Esophagus mucosa (tissue), 1 donor: ENCODE results near the gene CAMTA2. TPM values are rescaled to one million over a fixed set of nuclear protein-coding genes. Genes with fewer than 3 reads are reported as not detected.

Experiments
- ATAC-seq: fragments of 200-7000 bp; cut with Tn5 transposase; one replicate; pipeline ENCODE4 v1.9.1; 2020
- total RNA-seq: library from RNA; stranded (reverse); gene quantifications from one replicate; pipeline ENCODE4 v1.2.4, GENCODE V29; 2023
- donor health status: DM: yes; HTN: yes; CAD: no.

The CAMTA2 gene
- total RNA-seq, 1 donor from 2014 or later: 23.8 TPM

DNA sequence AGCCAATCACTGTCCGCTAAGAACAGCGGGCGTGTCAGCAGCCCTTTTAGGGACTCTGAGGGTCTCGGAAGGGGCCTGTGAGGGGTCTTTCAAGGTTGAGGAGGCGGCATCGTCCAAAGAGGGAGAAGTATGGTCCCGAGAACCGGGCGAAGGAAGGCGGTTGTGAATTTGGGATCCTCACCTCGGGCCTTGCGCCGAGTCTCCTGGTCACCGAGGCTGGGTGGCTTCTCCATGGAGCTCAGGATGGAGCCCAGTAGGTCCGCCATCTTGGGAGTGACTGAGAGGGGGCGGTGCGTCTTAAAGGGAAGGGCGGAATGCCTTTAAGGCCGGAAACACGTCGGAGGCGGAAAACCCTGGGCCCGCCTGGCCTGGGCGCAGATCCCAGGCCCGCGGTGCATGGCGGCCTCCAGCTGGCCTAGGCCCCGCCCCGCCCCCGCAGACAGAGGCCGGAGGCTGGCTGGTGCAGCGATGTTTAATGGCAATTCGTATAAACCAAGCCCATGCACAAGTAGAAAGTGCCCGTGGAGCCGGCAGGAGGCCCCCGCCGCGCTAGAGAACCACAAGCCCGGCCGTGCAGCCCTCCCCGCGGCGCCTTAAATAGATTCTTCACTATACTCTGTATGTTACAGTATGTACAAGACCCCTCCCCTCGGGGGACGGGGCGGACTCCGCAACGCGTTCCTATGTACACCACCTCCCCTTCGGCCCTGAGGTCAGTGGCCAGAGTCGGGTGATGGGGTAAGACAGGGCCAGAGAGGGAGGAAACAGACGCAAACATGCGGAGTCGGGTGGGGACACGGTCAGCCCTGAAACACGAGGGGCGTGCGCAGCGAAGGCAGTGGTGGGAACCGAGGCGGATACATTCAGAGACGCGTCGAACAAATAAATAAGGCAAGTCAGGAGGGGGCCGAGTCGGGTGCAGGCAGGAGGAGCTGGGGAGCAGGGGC, 19.7 kb downstream of the CAMTA2 start, which contains the start of gene SPAG7:
SPAG7 (minus strand) TSS at position 279 of the 947 bp plus-strand sequence; CDS start at position 266, 13 bp downstream.
- peak; percentile 85 for ATAC-seq

DNA sequence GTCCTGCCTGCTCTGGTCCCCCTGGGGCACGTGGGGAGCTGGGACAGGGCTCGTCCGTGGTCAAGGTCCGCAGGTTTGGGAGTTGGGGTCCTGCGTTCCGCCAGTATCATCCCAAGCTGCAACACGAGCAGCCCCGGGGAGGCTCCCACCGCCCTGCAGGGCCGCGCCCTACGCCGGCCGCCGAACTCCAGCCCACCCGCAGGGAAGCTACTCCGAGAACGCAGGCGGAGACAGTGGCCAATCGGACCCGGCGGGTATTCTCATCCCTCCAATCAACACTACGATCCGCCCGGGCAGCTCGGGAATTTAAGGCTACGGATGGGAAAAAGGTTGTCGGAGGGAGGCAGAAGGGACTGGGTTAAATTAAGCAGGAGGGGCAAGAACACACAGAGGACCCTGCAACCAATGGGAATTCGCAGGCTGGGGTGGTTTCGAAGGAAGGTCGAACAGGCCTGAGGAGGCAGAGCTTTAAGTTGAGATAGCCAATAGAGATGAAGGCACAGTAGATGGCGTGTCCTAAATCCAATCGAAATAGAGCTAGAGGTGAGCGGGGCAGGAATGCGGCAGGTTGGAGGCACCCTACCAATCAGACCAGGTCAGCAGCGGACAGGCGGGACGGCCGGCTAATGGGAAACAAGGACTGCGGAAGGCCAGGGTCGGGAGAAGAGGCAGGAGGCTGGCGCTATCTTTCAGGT, 20.5 kb downstream of the CAMTA2 start:
- peak; percentile 89 for ATAC-seq

DNA sequence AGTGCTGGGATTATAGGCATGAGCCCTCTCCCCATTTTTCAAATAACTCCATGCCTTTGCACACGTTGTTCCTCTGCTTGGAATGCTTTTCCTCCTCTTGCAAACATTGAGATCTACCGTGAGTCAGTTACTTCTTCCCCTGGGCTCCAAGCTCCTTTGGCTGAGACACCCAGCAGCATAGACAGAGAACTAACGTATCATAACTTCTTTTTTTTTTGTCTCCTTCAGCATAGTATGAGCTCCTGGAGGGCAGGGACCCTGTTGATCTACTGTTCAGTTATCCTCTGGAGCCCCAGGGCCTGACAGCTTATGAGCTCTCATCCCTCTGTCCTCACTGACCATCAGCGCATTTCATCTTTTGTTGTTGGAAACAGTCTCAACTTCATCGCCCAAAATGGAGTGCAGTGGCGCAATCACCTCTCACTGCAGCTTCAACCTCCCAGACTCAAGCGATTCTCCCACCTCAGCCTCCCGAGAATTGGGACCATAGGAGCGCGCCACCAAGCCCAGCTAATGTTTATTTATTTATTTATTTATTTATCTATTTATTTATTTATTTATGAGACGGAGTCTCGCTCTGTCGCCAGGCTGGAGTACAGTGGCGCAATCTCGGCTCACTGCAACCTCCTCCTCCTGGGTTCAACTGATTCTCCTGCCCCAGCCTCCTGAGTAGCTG, 22.0 kb downstream of the CAMTA2 start:
- ATAC-seq: no peak

- no peak for ATAC-seq
Measured at GRCh38 chr17:4960279-4960922, 27.1 kb downstream of the CAMTA2 start.

- peak; percentile 2 for ATAC-seq
Measured at GRCh38 chr17:4959261-4959965, 28.1 kb downstream of the CAMTA2 start.

- ATAC-seq: no peak
Measured at GRCh38 chr17:4958102-4958501, 29.4 kb downstream of the CAMTA2 start.

DNA sequence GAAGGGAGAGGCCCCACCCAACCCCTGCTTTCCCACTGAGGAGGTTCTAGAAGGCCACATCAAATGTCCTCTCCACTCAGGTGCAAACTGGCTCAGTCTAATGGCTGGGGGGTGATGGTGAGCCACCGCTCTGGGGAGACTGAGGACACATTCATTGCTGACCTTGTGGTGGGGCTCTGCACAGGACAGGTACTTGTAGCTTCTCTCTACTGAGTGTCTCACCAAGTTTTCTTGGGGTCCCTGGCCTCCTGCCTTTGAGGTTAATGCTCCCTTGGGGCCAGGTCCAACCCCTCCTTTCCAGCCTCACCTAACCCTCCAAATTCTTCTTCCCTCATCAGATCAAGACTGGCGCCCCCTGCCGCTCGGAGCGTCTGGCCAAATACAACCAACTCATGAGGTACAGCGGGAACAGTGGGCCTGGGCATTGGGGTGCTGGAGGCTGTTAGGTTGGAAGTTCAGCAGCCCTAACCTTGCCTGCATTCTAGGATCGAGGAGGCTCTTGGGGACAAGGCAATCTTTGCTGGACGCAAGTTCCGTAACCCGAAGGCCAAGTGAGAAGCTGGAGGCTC, 30.9 kb downstream of the CAMTA2 start:
- ATAC-seq: no peak

GRCh38 chr17:4955091-4955490, 32.4 kb downstream of the CAMTA2 start:
- no peak for ATAC-seq

- ATAC-seq: no peak
Measured at GRCh38 chr17:4953451-4953961, 34.0 kb downstream of the CAMTA2 start.

GRCh38 chr17:4951486-4951885, 36.0 kb downstream of the CAMTA2 start:
- no peak for ATAC-seq

DNA sequence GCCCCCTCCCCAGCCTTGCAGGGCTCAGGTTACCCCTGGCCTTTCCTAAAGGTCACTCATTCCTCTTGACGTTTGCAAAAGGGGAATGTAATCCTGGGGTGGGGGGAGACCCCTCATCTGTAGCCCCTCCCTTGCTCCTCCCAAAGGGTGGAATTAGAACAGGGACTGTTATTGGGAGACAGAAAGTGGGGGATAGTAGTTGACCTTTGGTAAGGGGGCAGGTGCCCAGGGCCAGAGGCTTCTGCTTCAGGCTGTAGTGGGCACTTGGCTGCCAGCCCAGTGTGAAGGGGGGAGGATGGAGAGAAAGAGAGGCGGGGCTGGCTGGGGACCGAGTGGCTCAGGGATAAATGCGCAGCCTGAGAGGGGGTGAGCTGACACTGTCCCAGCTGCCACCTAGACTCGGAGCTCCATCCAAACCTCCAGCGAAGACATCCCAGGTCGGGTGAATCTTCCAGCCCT, 36.7 kb downstream of the CAMTA2 start, which contains the start of gene ENO3:
ENO3 (plus strand) TSS at position 374 of the 459 bp plus-strand sequence. CDS start 711 bp downstream, outside the sequence.
- no peak for ATAC-seq

DNA sequence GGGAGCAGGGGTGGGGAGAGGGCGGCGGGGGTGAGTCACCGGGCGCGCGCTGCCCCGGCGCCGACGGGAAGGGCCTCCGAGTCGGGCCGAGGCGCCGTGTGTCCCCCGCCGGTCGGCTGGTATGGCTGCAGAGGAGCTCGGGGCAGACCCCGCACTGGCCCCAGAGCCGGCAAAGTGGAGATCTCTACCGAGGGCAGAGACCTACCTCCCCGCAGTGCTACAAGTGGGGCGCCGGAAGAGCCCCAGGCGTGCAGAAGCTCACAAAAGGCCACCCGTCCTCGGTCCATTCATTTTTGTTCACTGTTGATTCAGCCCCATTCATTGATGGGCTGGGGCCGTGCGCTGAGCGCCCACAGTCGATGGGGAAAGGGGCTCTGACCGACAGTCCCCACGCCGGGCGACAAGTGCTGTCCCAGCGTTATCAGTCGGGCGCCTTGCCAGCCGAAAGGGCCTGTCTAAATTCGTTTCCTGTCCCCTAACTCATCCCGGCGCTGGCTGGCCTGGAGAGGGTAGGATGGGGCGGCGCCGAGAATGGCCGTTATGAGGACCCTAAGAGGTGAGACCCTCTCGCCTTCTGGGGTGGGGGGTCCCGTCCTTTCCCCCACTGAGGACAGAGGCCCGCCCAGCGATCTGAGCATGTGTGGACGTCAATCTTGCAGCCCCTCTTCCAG, 37.3 kb downstream of the CAMTA2 start:
- peak; percentile 20 for ATAC-seq

DNA sequence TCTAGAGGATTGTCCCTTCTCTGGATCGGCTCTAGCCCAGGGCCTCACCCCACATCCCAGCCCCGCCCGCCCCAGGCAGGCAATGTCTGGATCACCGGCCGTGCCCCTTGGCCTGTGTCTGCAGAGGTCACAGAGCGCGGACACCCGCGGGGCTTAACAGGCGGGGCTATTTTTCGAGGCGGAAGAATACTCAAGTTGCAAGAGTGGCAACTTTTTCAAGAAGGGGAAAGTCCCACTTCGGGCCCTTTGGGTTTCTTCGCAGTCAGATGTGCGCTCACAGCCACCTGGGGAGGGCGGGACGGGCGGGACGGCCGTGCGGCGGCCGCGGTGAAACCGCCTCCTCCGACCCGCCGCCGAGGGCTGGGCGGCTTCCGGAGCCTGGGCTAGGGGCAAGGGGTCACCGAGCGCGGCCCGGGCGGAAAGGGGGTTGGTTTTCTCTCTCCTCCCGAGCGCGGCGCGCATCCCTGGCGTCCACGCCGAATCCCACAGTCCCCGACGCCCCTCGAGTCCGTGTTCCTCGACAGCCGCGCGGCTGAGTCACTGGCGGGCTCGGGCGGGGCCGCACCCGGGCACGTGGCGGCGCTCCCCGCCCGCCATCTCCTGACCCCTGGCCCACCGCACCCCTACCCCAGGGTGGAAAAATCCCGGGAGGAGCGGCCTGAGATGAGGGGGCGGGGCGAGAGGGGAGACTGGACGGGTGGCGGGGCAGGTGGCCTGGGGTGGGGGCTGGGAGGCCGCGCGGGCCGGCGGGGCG, 38.0 kb downstream of the CAMTA2 start:
- peak; percentile 34 for ATAC-seq

DNA sequence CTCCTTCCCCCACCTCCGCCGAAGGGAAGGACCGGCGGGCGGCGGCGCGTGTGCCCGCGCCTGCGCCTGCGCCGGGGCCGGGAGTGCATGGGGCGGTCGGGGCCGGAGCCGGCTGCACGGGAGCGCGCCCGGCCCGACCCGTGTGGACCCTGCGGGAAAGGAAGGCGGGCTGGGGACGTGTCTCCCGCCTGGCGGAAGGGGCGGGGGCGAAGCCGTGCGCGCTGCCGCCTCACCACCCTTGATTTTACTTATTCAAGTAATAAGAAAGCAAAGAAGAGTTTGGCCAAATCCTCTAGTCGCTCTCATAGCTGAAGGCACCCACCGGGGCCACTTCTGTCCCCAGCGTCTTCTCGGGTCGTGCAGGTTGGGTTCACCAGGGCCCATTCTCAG, 38.5 kb downstream of the CAMTA2 start:
- ATAC-seq: peak; percentile 62

GRCh38 chr17:4948166-4948930, 39.1 kb downstream of the CAMTA2 start, which contains the start of gene PFN1:
Gene PFN1 (minus strand): TSS chr17:4948530. CDS start chr17:4948394, 136 bp downstream.
- ATAC-seq: peak; percentile 71

GRCh38 chr17:4947411-4948165, 39.9 kb downstream of the CAMTA2 start:
- peak; percentile 46 for ATAC-seq

DNA sequence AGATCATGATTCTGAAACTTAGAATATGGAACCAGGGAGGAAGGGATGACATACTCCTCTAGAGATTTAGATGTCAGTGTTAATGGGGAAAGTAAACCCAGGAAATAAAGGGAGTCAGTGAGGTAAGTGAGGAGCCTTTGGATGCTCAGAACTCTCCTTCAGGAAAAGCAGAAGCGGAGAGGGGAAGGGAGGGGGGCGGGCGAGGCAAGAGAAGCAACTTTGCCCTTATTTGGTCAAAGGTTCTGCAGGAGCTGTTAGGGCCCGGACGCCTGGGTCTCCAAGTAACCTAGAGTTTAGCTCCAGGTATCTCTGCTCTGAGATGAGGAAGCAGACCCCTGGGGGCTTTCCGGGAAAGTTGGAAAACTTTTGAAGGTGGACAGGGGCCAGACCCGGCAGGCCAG, 40.5 kb downstream of the CAMTA2 start:
- no peak for ATAC-seq
